Uterus (tissue), 2 donors: ENCODE measurements around the gene MALL.
"Not testable (repeated sequence)": the region's sequence is repeated elsewhere in the genome, so short reads cannot be mapped to it uniquely, and the experiment has no call there.

ENCODE experiments used
- POLR2A ChIP-seq, 2 donors: fragments of 450-650 bp; IDR thresholded peaks; one replicate each; pipeline ENCODE4 v1.6.1; 2016; ENCODE audit warnings: antibody characterized with exemption in 2 of 2, mild to moderate bottlenecking in 1 of 2, moderate library complexity in 1 of 2
- TF ChIP-seq, protein P1 (sequence below), 4 experiments: fragments of 200-600 bp in 2 of 4; fragments of 450-650 bp in 2 of 4; sonication (generic) in 2 of 4; IDR thresholded peaks; one replicate each; pipeline ENCODE4 v1.5.1; 2016 to 2019; ENCODE audit warnings: antibody characterized with exemption in 4 of 4, mild to moderate bottlenecking in 2 of 4, moderate library complexity in 1 of 4

DNA sequence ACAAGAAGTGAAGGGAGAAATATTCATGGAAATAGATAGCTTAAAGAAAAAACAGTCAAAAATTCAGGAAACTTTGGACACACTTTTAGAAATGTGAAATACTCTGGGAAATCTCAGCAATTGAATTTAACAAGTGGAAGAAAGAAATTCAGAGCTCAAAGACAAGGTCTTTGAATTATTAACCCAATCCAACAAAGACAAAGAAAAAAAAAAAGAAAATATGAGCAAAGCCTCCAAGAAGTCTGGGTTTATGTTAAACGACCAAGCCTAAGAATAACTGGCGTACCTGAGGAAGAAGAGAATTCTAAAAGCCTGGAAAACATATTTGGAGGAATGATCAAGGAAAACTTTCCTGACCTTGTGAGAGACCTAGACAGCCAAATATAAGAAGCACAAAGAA is 7.3 kb downstream of the MALL start:
- TF ChIP-seq, protein P1, sequence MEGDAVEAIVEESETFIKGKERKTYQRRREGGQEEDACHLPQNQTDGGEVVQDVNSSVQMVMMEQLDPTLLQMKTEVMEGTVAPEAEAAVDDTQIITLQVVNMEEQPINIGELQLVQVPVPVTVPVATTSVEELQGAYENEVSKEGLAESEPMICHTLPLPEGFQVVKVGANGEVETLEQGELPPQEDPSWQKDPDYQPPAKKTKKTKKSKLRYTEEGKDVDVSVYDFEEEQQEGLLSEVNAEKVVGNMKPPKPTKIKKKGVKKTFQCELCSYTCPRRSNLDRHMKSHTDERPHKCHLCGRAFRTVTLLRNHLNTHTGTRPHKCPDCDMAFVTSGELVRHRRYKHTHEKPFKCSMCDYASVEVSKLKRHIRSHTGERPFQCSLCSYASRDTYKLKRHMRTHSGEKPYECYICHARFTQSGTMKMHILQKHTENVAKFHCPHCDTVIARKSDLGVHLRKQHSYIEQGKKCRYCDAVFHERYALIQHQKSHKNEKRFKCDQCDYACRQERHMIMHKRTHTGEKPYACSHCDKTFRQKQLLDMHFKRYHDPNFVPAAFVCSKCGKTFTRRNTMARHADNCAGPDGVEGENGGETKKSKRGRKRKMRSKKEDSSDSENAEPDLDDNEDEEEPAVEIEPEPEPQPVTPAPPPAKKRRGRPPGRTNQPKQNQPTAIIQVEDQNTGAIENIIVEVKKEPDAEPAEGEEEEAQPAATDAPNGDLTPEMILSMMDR (IDR thresholded peaks at IDR 0.05), result not testable (repeated sequence)
- not testable (repeated sequence) for TF ChIP-seq POLR2A (IDR thresholded peaks at IDR 0.05)
